ENCODE data around the gene MICOS13.

The MICOS13 gene

DNA sequence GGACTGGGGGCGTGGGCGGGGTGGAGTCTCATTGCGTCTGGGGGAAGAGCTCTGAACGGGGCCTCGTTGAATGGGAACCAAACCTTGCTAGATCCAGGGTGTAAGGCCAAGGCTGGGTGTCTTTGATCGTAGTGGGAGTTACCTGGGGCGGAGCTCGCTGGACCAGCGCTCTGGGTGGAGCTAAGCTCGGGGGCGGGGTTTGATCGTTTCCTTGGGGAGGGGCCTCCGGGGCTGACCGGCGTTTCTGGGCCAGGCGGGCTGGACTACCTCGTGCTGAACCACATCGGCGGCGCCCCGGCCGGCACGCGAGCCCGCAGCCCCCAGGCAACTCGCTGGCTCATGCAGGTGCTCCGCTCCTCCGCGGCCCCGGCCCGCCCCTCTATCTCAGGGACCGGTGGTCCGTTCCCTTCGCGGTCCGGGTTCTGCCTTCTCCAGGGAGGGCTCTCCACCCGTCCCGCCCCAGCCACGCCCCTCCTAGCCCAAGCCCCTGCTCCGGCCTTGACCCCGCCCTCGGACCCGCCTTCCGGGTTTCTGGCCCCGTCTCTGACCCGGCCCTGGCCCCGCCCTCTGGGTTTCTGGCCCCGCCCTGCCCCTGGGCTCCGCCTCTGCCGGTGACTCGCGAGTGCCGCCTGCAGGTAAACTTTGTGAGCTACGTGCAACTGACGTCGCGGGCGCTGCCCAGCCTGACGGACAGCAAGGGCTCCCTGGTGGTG, 6.5 kb upstream of the MICOS13 start:
- peak; percentile 88 to 93 for DNase-seq

DNA sequence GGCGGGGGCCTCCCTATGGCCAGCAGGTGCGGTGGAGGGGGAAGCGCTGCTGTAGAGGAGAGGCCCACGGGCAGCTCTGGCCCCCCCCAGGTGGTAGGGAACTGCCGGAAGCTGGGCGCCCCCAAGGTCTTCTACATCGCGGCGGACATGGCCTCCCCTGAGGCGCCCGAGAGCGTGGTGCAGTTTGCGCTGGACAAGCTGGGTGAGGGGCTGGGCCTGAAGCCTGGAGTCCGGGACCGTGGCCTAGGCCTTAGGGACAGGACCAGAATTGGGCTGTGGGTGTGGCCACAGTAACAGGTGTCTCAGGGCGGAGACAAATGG, 6.0 kb upstream of the MICOS13 start:
- no peak for DNase-seq

DNA sequence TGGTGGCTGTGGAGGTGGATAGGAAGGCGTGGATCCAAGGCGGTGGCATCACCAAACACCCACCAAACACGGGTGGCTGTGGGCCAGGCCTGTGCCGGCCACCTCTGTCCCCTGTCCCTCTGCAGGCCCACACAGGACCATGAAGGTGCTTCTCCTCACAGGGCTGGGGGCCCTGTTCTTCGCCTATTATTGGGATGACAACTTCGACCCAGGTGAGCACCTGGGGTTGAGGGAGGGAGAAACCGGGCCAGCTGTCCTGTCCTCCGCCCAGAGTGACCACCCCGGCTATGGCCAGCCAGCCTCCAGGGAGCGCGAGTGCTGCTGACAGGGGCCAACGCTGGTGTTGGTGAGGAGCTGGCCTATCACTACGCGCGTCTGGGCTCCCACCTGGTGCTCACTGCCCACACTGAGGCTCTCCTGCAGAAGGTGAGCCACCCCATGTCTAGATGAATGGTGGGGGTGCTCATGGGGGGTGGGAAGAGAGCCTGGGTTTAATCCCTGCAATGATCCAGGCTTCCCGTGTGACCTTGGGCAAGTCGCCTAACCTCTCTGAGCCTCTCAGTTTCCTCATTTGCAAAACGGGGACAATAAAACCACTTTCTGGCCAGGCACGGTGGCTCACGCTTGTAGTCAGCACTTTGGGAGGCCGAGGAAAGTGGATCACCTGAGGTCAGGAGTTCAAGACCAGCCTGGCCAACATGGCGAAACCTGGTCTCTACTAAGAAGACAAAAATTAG, 4.5 kb upstream of the MICOS13 start:
- no peak for DNase-seq

DNA sequence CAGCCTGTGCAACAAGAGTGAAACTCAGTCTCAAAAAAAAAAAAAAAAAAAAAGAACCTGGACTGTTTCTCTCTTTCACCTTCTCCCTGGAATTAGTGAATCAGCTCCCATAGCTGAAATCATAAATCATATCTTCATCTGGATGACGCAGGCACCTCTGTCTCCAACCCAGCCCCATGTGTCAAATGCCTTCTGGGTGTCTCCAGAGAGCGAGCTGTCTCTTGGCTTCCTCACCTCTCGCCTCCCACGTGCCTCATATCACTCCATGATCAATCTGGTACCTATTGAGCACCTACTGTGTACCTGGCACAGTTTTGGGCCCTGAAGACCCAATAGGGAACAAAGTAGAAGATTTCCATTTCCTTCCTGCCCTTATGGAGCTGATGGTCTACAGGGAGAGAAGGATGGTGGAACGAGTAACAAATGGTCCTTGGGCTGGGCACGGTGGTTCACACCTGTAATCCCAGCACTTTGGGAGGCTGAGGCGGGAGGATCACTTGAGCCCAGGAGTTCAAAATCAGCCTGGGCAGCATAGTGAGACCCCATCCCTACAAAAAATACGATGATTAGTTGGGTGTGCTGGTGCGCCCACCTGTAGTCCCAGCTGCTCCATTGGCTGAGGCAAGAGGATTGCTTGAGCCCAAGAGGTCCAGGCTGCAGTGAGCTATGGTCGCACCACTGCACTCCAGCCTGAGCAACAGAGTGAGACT, 3.0 kb upstream of the MICOS13 start:
- no peak for DNase-seq

DNA sequence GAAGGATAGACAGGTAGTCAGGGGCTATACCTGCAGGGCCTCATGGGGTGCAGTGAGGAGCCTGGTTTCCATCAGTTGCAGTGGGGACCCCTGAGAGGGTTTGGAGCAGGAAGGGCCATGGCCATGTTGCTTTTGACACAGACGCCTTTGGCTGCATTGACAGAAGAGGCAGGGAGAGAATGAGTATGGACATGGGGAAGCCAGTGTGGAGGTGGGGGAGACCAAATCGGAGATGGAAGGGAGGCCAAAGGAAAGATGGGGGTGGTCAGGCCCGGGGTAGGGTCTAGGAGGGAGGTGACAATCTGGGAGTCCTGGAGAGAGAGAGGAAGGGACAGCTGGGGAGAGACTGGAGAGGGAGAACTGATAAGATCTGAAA, 1.8 kb upstream of the MICOS13 start:
- no peak for DNase-seq

DNA sequence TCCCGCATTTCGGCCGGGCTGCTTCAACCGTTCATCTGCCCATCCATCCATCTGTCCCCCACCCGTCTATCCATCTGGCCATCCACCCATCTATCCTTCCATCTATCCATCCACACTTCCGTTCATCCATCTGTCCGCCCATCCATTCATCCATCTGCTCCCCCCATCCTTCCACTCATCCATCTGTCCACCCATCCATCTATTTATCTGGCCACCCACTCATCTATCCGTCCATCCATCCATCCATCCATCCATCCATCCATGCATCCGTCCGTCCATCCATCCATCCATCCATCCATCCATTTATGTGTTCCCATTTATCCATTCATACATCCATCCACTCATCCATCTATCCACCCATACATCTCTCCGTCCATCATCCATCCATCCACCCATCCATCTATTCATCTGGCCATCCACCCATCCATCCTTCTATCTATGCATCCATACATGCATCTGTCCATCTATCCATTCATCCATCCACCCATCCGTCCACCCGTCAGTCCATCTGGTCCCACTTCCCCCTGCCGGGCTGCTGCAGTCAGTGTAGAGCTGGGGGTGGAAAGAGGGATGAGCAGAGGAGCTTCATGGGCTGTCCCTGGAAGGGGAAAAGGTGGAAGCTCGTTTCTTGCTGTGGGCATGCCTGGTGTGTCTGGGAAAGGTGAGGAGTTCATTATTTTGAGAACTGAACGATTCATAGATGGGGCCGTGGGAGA, 1.2 kb upstream of the MICOS13 start:
- no peak for DNase-seq

DNA sequence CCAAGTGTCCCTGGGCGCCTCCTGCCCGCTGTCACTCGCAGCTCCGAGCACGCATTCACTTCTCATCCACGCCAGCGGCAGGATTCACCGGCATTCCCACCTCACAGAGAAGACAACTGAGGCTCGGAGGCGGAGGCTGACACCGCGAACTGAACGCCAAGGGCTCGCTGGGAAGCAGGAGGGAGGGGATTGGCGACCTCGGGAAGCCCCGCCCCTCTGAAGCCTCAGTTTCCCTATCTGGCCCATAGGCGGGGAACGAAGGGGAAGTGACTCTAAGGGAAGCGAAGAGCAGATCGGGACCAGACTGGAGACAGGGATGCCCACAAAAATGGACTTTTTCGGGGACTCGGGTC, 256 bp downstream of the MICOS13 start:
- no peak for DNase-seq

DNA sequence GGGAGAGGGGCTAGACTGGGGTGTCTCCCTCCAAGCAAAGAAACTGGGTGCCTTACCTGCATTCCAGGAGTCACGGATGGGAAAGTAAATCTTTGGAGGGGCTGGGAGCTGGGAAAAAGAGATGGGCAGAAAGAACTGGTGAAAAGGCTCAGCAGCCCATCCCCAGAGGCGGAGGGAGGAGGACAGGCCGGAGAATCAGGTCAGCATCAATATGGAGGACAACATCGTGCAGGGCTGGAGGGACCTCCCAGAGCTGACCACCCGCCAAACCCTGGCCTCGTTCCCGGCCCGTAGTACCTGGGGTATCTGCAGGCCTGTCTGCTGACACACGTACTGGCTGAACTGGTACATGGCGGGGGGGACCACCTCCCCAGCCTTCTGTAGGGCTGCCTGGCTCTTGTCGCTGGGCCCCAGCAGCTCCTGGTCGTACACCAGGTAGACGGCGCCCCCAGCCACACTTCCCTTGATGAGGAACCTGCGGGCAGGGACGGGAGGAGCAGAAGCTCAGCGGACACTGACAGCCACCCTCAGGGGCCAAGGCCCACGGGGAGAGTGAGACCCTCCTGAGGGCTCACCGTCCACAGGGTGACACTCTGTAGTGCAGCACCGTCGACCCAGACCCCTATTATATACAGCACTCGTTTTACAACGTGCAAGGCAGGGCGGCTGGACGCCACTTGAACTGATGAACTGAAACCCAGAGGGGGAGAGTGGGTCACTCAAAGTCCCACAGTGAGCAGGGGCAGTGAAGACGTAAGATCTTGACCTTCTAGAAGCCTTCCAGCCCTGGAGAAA, 830 bp downstream of the MICOS13 start:
- DNase-seq: no peak

DNA sequence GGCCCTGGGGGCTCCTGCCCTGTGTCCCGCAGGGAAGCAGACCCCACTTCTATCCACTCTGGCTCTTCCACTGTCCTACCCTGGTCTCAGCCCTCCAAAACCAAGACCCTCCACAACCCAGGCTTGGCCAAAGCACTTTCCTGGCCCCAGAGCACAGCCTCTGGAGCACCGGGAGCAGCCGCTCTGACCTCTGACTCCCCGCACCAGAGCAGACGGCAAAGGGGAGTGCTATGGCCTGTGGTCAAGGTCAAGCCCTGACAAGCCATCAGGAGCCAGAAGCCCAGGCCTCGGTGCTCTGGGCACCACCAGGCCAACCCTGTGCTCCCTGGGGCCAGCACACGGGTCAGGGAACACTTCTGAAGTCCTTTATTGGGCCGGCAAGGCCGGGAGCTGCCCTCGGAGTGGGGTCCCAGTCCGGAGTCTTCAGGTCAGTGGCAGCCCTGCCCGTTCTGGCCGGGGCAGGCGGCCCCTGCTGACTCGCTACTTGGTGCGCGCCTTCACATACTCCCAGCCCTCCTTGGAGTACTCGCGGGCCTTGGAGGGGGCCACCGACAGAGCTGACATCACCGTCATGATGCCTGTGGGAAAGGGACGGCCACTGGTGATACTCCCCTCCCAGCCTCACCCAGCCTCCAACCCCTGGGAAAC, 2.1 kb downstream of the MICOS13 start:
- DNase-seq: no peak

DNA sequence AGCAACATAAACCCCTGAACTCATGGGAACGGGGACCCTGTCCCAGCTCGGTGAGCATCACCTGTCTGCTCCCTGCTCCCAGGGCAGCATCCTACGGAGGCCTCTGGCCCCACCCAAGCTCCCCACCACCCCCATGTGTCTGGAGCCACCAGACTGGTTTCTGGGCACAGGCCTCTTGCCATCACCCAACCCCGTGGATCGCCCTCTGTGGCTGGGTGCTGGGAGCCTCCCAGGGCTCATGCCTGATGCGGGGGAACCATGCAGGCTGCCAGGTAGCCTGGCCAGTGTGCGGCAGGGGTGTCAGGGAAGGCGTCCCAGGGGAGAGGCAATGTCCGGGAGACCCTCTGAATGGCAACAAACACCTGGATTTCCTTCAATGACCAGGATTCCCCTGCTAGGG, 2.7 kb downstream of the MICOS13 start:
- no peak for DNase-seq

DNA sequence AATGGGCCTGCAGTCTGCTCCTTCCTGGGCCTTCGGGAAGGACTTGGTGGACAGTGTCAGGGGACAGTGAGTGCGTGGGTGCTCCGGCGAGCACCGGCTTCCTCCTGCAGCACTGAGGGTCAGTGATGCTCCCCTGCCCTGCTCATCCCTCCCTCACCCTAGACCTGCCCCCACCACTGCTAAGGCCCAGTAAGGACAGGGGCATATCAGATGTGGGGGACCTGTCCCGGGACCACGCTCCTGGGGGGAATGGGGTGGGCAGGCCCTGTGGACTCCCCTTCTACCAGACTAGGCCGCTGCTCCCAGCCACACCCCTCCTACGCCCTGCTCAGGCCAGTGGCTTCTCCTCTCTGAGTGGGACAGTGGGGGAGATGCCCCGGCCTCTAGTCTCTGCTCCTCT, 3.2 kb downstream of the MICOS13 start:
- DNase-seq: no peak

DNA sequence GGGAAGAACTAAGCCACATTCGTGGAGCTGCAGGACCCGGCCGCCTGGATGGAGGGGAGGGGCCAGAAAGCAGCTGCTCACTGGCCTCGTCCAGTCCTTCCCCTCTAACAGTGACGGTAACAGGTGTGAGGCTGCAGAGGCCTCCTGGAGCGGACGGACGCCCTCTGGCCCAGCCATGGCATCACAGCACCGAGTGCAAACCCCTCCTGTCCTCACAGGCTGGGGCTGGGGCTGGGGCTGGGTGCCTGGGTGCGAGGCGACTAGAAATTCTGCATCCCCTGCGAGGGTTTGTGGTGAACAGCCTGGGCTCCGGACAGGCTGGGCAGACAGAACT, 3.6 kb downstream of the MICOS13 start:
- no peak for DNase-seq

DNA sequence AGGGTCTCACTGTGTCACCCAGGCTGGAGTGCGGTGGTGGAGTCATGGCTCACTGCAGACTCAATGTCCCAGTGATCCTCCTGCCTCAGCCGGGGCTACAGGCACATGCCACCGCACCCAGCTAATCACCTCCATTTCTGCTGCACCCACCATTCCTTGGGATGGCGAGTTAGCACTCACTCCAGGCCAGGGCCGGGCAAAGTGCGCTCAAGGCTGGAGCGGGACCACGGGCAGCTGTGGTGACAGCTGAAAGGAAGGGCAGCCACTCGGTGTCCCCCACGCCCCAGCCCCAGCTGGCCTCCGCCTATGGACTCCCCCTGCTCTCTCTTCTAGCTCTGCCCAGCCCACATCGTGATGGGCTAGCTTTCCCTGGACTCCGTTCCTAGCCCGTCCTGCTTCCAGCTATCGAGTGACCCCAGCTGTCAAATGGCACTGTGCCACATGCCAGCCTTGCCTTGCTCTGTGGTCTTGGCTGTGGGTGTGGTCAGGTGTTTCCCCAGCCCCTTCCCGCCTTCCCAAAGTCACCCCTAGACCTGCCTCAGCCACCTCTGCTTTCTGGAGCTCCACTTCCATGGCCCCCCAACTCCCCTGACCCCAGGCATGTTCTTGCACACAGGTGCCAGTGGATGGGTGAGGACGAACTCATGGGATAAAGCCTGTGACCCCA, 4.1 kb downstream of the MICOS13 start:
- no peak for DNase-seq

DNA sequence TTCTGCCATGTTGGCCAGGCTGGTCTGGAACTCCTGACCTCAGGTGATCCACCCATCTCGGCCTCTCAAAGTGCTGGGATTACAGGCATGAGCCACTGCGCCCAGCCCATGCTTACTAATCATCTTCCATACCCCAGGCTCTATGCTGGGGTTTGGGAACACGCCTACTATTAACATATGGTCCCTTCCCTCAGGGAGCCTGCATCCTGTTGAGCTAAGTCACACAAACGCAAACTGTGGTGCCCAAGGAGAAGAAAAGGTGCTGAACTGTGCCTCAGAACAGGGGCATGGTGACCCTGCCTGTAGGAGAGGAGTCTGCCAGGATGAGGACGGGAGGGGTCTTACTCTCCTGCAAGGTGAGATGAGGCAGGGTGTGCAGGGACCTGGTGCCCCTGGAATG, 5.6 kb downstream of the MICOS13 start:
- DNase-seq: no peak

DNA sequence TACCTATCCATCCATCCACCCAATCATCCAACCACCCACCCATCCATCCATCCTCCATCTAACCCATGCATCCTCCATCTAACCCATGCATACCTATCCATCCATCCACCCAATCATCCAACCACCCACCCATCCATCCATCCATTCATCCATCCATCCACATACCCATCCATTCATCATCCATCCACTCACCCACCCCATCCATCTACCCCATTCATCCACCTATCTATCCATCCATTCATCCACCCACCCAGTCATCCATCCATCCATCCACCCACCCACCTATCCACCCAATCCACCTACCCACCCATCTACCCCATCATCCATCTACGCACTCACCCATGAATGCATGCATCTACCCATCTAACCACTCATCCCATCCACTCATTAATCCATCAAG, 6.6 kb downstream of the MICOS13 start:
- DNase-seq: no peak

DNA sequence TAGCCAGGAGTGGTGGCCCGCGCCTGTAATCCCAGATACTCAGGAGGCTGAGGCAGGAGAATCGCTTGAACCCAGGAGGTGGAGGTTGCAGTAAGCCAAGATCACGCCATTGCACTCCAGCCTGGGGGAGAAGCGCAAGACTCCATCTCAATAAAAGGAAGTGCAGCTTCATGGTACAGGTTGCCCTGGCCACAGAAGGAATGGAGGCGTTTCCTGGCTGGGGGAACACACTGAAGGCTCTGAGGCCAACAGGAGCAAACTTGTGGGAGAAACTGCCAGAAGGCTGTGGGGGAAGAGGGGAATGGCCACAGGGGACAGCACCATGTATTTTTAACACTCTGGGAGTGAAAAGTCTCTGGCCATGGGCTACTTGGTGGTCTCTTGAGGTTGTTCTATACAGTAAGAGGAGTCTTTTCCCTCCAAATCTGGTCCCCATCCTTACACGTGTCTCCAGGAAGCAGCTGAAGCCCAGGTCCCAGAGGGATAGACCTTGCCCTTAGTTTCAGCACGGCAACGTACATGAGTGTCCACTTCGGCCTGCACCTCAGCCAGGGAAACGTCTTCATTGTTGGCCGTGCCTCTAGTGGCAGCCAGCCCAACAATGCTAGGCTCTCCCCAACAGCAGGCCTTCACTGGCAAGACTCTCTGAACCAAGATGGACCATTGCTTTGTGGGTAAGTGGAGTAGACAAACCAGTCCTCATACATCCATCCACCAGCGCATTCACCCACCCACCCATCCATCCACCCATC, 7.4 kb downstream of the MICOS13 start:
- DNase-seq: no peak

DNA sequence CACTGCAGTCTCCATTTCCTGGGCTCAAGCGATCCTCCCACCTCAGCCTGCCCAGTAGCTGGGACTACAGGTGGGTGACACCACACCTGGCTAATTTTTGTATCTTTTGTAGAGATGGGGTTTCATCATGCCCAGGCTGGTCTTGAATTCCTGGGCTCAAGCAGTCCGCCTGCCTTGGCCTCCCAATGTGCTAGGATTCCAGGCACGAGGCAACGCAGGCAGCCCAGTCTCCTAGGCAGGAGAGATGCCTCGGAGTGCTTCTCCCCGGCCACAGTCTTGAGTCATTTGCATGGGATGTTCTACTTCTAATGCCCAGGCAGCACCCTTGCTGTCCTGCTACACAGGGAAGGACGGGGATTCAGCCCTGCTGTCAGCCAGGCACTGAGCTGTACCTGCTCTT, 8.7 kb downstream of the MICOS13 start:
- DNase-seq: no peak

DNA sequence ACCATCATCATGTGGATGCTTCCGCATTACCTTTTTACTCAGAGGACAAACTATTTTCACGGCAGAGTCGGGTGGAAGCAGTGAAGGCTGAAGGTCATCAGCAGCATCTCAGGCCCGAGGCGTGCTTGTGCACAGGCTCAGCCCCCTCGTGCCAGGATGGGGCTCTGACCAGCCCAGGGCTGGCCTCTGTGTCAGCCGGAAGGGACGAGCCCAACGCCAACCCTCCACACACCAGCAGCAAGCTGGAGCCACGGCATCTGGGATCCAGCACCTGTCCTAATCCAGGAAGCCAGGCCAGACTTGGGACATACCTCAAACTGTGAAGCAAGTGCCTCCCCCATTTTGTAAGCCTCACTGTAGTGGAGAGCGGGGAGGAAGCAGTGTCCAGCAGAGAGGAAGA, 11.1 kb downstream of the MICOS13 start:
- no peak for DNase-seq

DNA sequence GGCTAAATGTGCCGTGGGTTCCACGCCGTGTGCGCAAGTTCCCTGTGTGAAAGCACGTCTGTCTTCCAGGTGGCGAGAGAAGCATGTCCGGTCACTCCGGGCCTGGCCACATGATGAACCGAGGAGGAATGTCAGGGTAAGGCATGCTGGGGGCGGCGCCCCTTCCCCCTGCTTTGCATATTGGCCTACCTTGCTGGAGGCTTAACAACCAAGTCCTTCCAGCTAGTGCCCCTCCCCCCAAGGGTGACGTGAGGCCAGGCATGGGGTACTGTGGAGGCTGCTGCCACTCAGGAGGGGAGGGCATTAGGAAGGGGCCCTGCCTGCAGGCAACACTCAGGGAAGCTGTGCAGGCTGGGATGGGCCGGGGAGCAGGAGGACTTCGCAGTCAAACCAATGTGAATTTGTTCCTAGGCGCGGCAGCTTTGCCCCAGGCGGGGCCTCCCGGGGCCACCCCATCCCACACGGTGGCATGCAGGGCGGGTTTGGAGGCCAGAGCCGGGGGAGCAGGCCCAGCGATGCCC, 12.5 kb downstream of the MICOS13 start:
- no peak for DNase-seq

DNA sequence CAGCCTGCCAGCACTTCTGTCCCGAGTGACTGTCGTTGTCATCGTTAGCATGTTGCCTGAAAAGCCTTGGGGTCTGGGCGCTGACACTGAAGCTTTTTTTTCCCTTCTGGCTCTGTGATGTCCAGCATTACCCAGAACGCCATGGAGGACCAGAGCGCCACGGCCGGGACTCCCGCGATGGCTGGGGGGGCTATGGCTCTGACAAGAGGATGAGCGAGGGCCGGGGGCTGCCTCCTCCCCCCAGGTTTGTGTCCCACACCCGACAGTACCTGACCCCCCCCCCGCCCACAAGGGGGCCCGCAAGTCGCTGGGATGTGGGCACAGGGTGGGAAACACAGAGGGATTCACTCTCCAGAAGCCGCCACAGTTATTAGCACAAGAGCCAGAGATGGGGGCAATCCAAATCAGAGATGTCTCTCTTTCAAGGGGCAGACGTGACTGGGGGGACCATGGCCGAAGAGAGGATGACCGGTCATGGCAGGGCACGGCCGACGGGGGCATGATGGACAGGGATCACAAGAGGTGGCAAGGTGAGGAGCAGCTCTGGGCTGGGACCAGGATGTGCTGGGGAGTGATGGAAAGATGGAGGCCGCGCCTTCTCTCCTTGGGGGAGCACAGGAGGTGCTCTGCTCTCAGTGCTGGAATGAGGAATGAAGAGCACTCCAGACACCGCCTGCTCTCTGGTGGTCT, 13.2 kb downstream of the MICOS13 start:
- DNase-seq: no peak
